Transverse colon (tissue), 4 donors: ENCODE measurements around the gene NCF2.

Source experiments
- EP300 ChIP-seq: sonication (generic); formaldehyde crosslinking; IDR thresholded peaks from one replicate; pipeline ENCODE4 v1.6.1; 2017; ENCODE audit warnings: antibody characterized with exemption, low read depth
- POLR2A ChIP-seq: fragments of 450-650 bp; IDR thresholded peaks from one replicate; pipeline ENCODE4 v1.6.1; 2016; ENCODE audit warnings: antibody characterized with exemption, mild to moderate bottlenecking, moderate library complexity
- POLR2AphosphoS5 ChIP-seq, 3 donors: sonication (generic); formaldehyde crosslinking; IDR thresholded peaks; one replicate each; pipeline ENCODE4 v1.6.1; 2016; ENCODE audit warnings: antibody characterized with exemption in 3 of 3
- TF ChIP-seq, protein P1 (sequence below), 5 experiments: fragments of 200-600 bp in 3 of 5; fragments of 450-650 bp in 2 of 5; sonication (generic) in 3 of 5; IDR thresholded peaks; 1 replicate in 2 of 5; 2 replicates in 3 of 5; pipeline ENCODE4 v1.5.1; 2016 to 2017; ENCODE audit warnings: antibody characterized with exemption in 5 of 5, inconsistent platforms in 3 of 5, mild to moderate bottlenecking in 2 of 5, moderate library complexity in 1 of 5

DNA sequence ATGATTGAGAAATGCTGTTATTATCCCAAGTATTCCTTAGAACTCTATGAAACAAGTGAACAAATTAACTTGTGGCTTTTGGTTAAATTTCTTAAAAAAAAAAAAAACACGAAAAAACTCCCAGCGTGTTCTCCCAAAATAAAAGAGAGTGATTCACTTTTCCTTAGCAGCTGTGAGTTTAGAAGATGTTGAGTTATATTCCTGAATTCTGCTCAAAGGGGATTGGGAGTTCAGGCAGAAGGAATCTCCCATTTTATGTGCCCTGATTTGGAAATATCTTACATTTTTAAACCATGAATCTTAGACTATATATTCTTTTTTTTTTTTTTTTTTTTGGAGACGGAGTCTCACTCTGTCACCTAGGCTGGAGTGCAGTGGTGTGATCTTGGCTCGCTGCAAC, 83.7 kb downstream of the NCF2 start:
- TF ChIP-seq, protein P1, sequence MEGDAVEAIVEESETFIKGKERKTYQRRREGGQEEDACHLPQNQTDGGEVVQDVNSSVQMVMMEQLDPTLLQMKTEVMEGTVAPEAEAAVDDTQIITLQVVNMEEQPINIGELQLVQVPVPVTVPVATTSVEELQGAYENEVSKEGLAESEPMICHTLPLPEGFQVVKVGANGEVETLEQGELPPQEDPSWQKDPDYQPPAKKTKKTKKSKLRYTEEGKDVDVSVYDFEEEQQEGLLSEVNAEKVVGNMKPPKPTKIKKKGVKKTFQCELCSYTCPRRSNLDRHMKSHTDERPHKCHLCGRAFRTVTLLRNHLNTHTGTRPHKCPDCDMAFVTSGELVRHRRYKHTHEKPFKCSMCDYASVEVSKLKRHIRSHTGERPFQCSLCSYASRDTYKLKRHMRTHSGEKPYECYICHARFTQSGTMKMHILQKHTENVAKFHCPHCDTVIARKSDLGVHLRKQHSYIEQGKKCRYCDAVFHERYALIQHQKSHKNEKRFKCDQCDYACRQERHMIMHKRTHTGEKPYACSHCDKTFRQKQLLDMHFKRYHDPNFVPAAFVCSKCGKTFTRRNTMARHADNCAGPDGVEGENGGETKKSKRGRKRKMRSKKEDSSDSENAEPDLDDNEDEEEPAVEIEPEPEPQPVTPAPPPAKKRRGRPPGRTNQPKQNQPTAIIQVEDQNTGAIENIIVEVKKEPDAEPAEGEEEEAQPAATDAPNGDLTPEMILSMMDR (IDR thresholded peaks at IDR 0.05): no peak
- TF ChIP-seq POLR2AphosphoS5 (IDR thresholded peaks at IDR 0.05) (no peak), EP300 (no peak), POLR2A (no peak)
